GM08714 (cell line): ENCODE data around the gene CLEC4D.
"Not testable (repeated sequence)": the region's sequence is repeated elsewhere in the genome, so short reads cannot be mapped to it uniquely, and the experiment has no call there.

Experiments
- H3K4me3 ChIP-seq: fragments of 200-500 bp; sonication (Bioruptor generic); 2 replicates; pipeline ENCODE4 v1.5.1; 2014; ENCODE audit warnings: mild to moderate bottlenecking, low read length, inconsistent platforms
- ZNF274 ChIP-seq: IDR thresholded peaks from 2 replicates; pipeline ENCODE4 v1.6.1; 2012; ENCODE audit warnings: mild to moderate bottlenecking, low read depth, low read length

Gene CLEC4D

GRCh38 chr12:8554451-8555195 lies 41.3 kb downstream of the CLEC4D start:
- TF ChIP-seq ZNF274: no peak
- H3K4me3 ChIP-seq: no peak overlapping the region

- H3K4me3 ChIP-seq: no peak overlapping the region
- no peak for TF ChIP-seq ZNF274
Observed at GRCh38 chr12:8556531-8557097, 43.3 kb downstream of the CLEC4D start.

- TF ChIP-seq ZNF274: no peak
- H3K4me3 ChIP-seq: no peak overlapping the region
Observed at GRCh38 chr12:8559676-8560075, 46.4 kb downstream of the CLEC4D start.

GRCh38 chr12:8561011-8561410 lies 47.7 kb downstream of the CLEC4D start:
- H3K4me3 ChIP-seq: no peak overlapping the region
- TF ChIP-seq ZNF274: no peak

GRCh38 chr12:8562310-8562709 lies 49.0 kb downstream of the CLEC4D start:
- no peak for TF ChIP-seq ZNF274
- H3K4me3 ChIP-seq: no peak overlapping the region

- no peak overlapping the region for H3K4me3 ChIP-seq
- TF ChIP-seq ZNF274: no peak
Observed at GRCh38 chr12:8563356-8563755, 50.1 kb downstream of the CLEC4D start.

- no peak for TF ChIP-seq ZNF274
- no peak overlapping the region for H3K4me3 ChIP-seq
Observed at GRCh38 chr12:8564656-8565055, 51.4 kb downstream of the CLEC4D start.

GRCh38 chr12:8566052-8566451 lies 52.7 kb downstream of the CLEC4D start:
- not testable (repeated sequence) for H3K4me3 ChIP-seq

- H3K4me3 ChIP-seq: no peak overlapping the region
- no peak for TF ChIP-seq ZNF274
Observed at GRCh38 chr12:8566525-8566924, 53.2 kb downstream of the CLEC4D start.
